Measurements from ENCODE around the gene LPCAT1. TPM values are rescaled to one million over a fixed set of nuclear protein-coding genes. Genes with fewer than 3 reads are reported as not detected.
"Not testable (repeated sequence)": the region's sequence is repeated elsewhere in the genome, so short reads cannot be mapped to it uniquely, and the experiment has no call there.

Gene LPCAT1
- total and polyA plus RNA-seq, 2 of the 4 experiments (the other 2 are of a cell fraction) = 17.7 to 33.6 TPM

- 64% methylated on average over 7 of the region's 13 CpGs; no CpG with 5 or more reads in 1 of the 2 experiments for WGBS, 2 experiments (ENCODE audit: extremely low coverage in 2 of 2, insufficient read length in 1 of 2)
- H2BK15ac ChIP-seq (ENCODE audit: low read depth, low read length); H3K4ac ChIP-seq (ENCODE audit: low read depth, low read length); H3K56ac ChIP-seq (ENCODE audit: extremely low read depth, insufficient read depth, low read length); H2AK9ac ChIP-seq (replicated peaks; ENCODE audit: low read depth, low read length, poor library complexity); H2BK20ac ChIP-seq (ENCODE audit: low read depth, low read length); H3K23ac ChIP-seq (ENCODE audit: low read depth, low read length); DNase-seq; H2AFZ ChIP-seq (replicated peaks; ENCODE audit: low read length, poor library complexity); H4K5ac ChIP-seq (ENCODE audit: low read depth, low read length); H3K9me3 ChIP-seq (ENCODE audit: control insufficient read depth, insufficient read depth, low read length); H2AK5ac ChIP-seq (ENCODE audit: low read depth, low read length); intact Hi-C loops (cut with micrococcal nuclease); H3K79me1 ChIP-seq (ENCODE audit: low read depth in 1 of 2, low read length in 2 of 2); H2BK5ac ChIP-seq (ENCODE audit: low read depth, low read length, poor library complexity, severe bottlenecking); H4K91ac ChIP-seq (ENCODE audit: insufficient read depth, low read depth, low read length); H3K4me3 ChIP-seq (ENCODE audit: insufficient read depth, low read depth, low read length); H3K9ac ChIP-seq (ENCODE audit: low read depth, low read length); H2BK120ac ChIP-seq (ENCODE audit: low read depth, low read length); dilution Hi-C loops (cut with HindIII; ENCODE audit: low sequenced_read_pairs, unreplicated experiment); POLR2A ChIA-PET (ENCODE audit: unreplicated experiment); H3K4me2 ChIP-seq (ENCODE audit: low read depth, low read length); H3K18ac ChIP-seq (ENCODE audit: low read depth, low read length); in situ Hi-C loops (cut with MboI; ENCODE audit: low sequenced_read_pairs); H4K8ac ChIP-seq (ENCODE audit: low read depth in 2 of 2, low read length in 2 of 2); H4K20me1 ChIP-seq (ENCODE audit: insufficient read depth, low read length); H3K27ac ChIP-seq (ENCODE audit: insufficient read depth, low read length); H3K14ac ChIP-seq (replicated peaks; ENCODE audit: low read depth, low read length); H3K4me1 ChIP-seq (ENCODE audit: control insufficient read depth, insufficient read depth, low read length); H3K36me3 ChIP-seq (ENCODE audit: control insufficient read depth, insufficient read depth, low read length); BruUV-seq (replicated peaks); ATAC-seq (ENCODE audit: low read depth); H3K9me1 ChIP-seq (ENCODE audit: insufficient read depth, low read length): not testable (repeated sequence)
- CTCF ChIA-PET = interaction anchor here (1.0 kb wide), 1 partner anchor 25 kb away, joined by 3 read pairs; no protein-coding TSS in a partner anchor
- H3K27me3 ChIP-seq (ENCODE audit: control insufficient read depth, insufficient read depth, low read length) = peaks cover 43% of the 10 kb centered on the region
Measured at GRCh38 chr5:1560499-1560898, 36.7 kb upstream of the LPCAT1 start.

All from IMR-90 (cell line).